GM12875 (cell line): ENCODE measurements around the gene MCTP1.

Source experiments
- H3K4me3 ChIP-seq: one replicate; pipeline ENCODE4 v1.5.1; 2011; ENCODE audit warnings: low read depth, low read length, control low read depth
- CTCF ChIP-seq: IDR thresholded peaks from 2 replicates; pipeline ENCODE4 v1.5.1; 2011; ENCODE audit warnings: low read depth, mild to moderate bottlenecking, control low read depth, inconsistent platforms, low read length, moderate library complexity, borderline replicate concordance; ENCODE audit not compliant: insufficient read depth

Gene MCTP1

GRCh38 chr5:94928891-94929290 lies 356.0 kb downstream of the MCTP1 start:
- no peak overlapping the region for H3K4me3 ChIP-seq
- TF ChIP-seq CTCF, result no peak

GRCh38 chr5:94920570-94920969 lies 364.3 kb downstream of the MCTP1 start:
- H3K4me3 ChIP-seq, result no peak overlapping the region
- no peak for TF ChIP-seq CTCF

GRCh38 chr5:94916619-94917018 lies 368.3 kb downstream of the MCTP1 start:
- no peak for TF ChIP-seq CTCF
- no peak overlapping the region for H3K4me3 ChIP-seq

- no peak for TF ChIP-seq CTCF
- no peak overlapping the region for H3K4me3 ChIP-seq
Observed at GRCh38 chr5:94911276-94911675, 373.6 kb downstream of the MCTP1 start.

GRCh38 chr5:94910721-94911120 lies 374.2 kb downstream of the MCTP1 start:
- no peak overlapping the region for H3K4me3 ChIP-seq
- no peak for TF ChIP-seq CTCF

GRCh38 chr5:94908889-94909480 lies 375.9 kb downstream of the MCTP1 start:
- H3K4me3 ChIP-seq, result no peak overlapping the region
- peak; percentile 38; the same call in 1 of the 2 replicates for TF ChIP-seq CTCF

- no peak overlapping the region for H3K4me3 ChIP-seq
- no peak for TF ChIP-seq CTCF
Observed at GRCh38 chr5:94906750-94907149, 378.1 kb downstream of the MCTP1 start.
